ENCODE measurements around the gene VSIG10. TPM values are rescaled to one million over a fixed set of nuclear protein-coding genes. Genes with fewer than 3 reads are reported as not detected.

The VSIG10 gene
- polyA plus RNA-seq, 1 donor (not counting 4 experiments of a cell fraction or from before 2014, with no cell fraction given): 11.4 TPM

GRCh38 chr12:118016424-118017264, 87.2 kb downstream of the VSIG10 start, which contains the start of gene RFC5:
Gene RFC5 (plus strand): TSS chr12:118016703. CDS start chr12:118016828, 125 bp downstream.
- Histone ChIP-seq H3K4me1 (ENCODE audit: control insufficient read depth, extremely low read depth, insufficient read depth, low read length) (peaks cover 15% of the 10 kb centered on the region), H3K27ac (ENCODE audit: control insufficient read depth, insufficient read depth, low read length) (peak within 1 kb of the TSS; percentile 79)

DNA sequence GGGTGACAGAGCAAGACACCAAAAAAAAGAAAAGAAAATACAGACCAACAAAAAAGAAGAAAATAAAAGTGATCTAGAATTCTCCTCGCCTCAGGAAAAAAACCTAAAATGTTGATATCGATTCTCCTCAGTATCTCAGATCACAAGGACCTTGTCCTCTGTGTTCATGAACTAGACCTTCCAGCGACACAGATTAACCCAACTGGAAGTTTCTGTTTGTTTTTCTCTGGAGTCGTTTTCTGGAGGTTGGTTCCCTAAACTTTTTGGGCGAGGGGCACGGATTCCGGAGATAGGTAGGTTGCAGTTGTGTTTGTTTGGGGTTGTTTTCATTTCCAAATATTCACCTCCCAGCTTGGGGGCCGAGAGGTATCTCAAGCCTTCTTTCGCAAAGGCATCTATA, 87.9 kb downstream of the VSIG10 start:
- no peaks in the 10 kb centered on the region for H4K20me1 ChIP-seq (ENCODE audit: control insufficient read depth, extremely low read depth, insufficient read depth, low read length)
- FAIRE-seq (no peak), DNase-seq (ENCODE audit: low read depth, low spot score) (no peak)
- no peaks in the 10 kb centered on the region for H3K9me1 ChIP-seq (ENCODE audit: control insufficient read depth, extremely low read depth, insufficient read depth, low read length)
- peak overlapping the region; percentile 79 for H2AFZ ChIP-seq (ENCODE audit: control insufficient read depth, low read length)
- H3K4me2 ChIP-seq (ENCODE audit: control insufficient read depth, extremely low read depth, insufficient read depth, low read depth, low read length): peak overlapping the region; percentile 93
- H3K27ac ChIP-seq (ENCODE audit: control insufficient read depth, insufficient read depth, low read length): no peak overlapping the region
- peaks cover 15% of the 10 kb centered on the region for H3K4me1 ChIP-seq (ENCODE audit: control insufficient read depth, extremely low read depth, insufficient read depth, low read length)
- H3K9me3 ChIP-seq (ENCODE audit: control insufficient read depth, low read depth, low read length): no peaks in the 10 kb centered on the region
- peak overlapping the region in 2 of 3 experiments; percentile 14 to 87 for H3K4me3 ChIP-seq (ENCODE audit: control insufficient read depth in 2 of 3, extremely low read depth in 1 of 3, insufficient read depth in 2 of 3, low read depth in 1 of 3, low read length in 3 of 3)
- H3K36me3 ChIP-seq (ENCODE audit: control insufficient read depth in 2 of 2, extremely low read depth in 1 of 2, insufficient read depth in 2 of 2, low read length in 2 of 2): peaks cover 3 to 5% of the 10 kb centered on the region in 2 experiments
- H3K79me2 ChIP-seq (ENCODE audit: control insufficient read depth, insufficient read depth, low read length): peaks cover 18% of the 10 kb centered on the region
- H3K27me3 ChIP-seq (ENCODE audit: control insufficient read depth, extremely low read depth, insufficient read depth, low read length): no peaks in the 10 kb centered on the region
- dilution Hi-C loops (cut with MboI; ENCODE audit: extremely low pct_ligation_motif_present, low sequenced_read_pairs): no loop called here
- TF ChIP-seq EZH2 (IDR thresholded peaks at IDR 0.05; ENCODE audit: low read length): no peak
- no peak for TF ChIP-seq CTCF (optimal IDR thresholded peaks at IDR 0.05 in 1 of 3, IDR thresholded peaks at IDR 0.05 in 1 of 3, conservative IDR thresholded peaks at IDR 0.05 in 1 of 3; ENCODE audit: extremely low read depth in 1 of 3, insufficient read depth in 2 of 3, low read length in 3 of 3)
- peak overlapping the region; percentile 89 for H3K9ac ChIP-seq (ENCODE audit: control insufficient read depth, extremely low read depth, insufficient read depth, low read length)

More at GRCh38 chr12:118016424-118017264, 87.2 kb downstream of the VSIG10 start, which contains the start of gene RFC5:
- TF ChIP-seq EZH2 (IDR thresholded peaks at IDR 0.05; ENCODE audit: low read length) (no peak), CTCF (optimal IDR thresholded peaks at IDR 0.05 in 1 of 3, IDR thresholded peaks at IDR 0.05 in 1 of 3, conservative IDR thresholded peaks at IDR 0.05 in 1 of 3; ENCODE audit: extremely low read depth in 1 of 3, insufficient read depth in 2 of 3, low read length in 3 of 3) (no peak)
- DNase-seq (ENCODE audit: low read depth, low spot score): peak; percentile 79
- Histone ChIP-seq H3K9ac (ENCODE audit: control insufficient read depth, extremely low read depth, insufficient read depth, low read length) (peak within 1 kb of the TSS; percentile 89), H2AFZ (ENCODE audit: control insufficient read depth, low read length) (peak within 1 kb of the TSS; percentile 98), H3K36me3 (ENCODE audit: control insufficient read depth in 2 of 2, extremely low read depth in 1 of 2, insufficient read depth in 2 of 2, low read length in 2 of 2) (peaks cover 3 to 5% of the 10 kb centered on the region in 2 experiments), H3K4me2 (ENCODE audit: control insufficient read depth, extremely low read depth, insufficient read depth, low read depth, low read length) (peak within 1 kb of the TSS; percentile 93), H3K79me2 (ENCODE audit: control insufficient read depth, insufficient read depth, low read length) (peaks cover 18% of the 10 kb centered on the region), H3K27me3 (ENCODE audit: control insufficient read depth, extremely low read depth, insufficient read depth, low read length) (no peaks in the 10 kb centered on the region), H4K20me1 (ENCODE audit: control insufficient read depth, extremely low read depth, insufficient read depth, low read length) (no peaks in the 10 kb centered on the region), H3K9me1 (ENCODE audit: control insufficient read depth, extremely low read depth, insufficient read depth, low read length) (no peaks in the 10 kb centered on the region), H3K9me3 (ENCODE audit: control insufficient read depth, low read depth, low read length) (no peaks in the 10 kb centered on the region), H3K4me3 (ENCODE audit: control insufficient read depth in 2 of 3, extremely low read depth in 1 of 3, insufficient read depth in 2 of 3, low read depth in 1 of 3, low read length in 3 of 3) (peak within 1 kb of the TSS; percentile 87 to 91 (median 90))
- dilution Hi-C loops (cut with MboI; ENCODE audit: extremely low pct_ligation_motif_present, low sequenced_read_pairs): no loop called here
- FAIRE-seq: no peak
